ENCODE data around the gene NUP93.
"Not testable (repeated sequence)": the region's sequence is repeated elsewhere in the genome, so short reads cannot be mapped to it uniquely, and the experiment has no call there.

NUP93 gene

DNA sequence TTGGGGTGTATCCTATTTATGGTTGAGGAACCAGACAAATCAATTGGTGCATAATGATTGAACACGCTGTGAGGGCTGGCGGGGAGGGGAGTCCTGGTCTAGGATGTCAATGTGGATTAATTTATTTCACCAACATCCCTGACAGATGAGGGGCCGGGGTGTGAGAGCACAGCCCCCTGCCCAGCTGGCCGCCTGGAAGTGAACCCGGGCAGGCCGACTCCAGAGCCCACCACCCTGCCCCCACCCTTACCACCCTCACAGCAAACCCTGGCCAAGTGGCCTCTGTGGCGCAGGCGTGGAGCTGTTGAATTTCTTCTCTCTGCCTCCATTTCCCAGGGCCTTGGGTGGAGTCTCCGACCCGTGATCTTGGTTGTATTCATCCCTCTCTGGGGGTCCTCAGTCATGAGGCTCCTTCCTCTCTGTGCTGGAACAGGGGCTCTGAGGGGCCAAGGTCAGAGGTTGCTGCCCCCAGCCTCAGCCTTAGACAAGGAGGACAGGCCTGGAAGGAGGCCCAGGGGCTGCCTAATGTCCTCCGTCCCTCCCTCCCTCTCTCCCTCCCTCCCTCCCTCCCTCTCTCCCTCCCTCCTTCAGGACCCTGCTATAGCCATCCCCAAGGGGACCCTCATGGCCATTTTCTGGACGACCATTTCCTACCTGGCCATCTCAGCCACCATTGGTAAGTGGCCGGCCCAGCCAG, 147.7 kb downstream of the NUP93 start:
- DNase-seq: no peak

DNA sequence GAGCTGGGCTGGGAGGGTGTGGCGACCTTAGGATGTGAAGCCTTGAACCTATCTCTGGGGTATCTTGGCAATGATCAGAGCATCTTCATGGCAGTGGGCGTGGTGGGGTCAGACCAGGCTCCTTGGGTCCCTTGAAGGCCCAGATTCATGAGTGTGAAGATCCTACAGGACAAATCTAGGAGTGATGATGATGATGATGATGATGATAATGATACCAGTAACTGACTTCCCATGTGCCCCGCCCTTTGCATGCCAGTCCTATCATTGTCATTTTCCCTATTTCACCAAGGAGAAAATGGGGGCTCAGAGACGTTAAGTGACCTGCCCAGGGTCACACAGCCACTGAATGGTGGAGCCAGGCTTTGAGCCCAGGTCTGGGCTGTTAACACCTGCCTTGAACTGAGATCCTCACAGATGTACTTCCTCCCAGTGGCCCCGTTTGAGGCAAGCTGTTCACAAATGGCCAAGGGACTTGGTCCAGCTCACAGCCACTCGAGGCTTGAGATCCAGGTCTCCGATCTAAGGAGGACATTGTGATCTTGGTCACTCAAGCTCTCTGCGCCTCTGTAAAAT, 148.4 kb downstream of the NUP93 start:
- DNase-seq: no peak

DNA sequence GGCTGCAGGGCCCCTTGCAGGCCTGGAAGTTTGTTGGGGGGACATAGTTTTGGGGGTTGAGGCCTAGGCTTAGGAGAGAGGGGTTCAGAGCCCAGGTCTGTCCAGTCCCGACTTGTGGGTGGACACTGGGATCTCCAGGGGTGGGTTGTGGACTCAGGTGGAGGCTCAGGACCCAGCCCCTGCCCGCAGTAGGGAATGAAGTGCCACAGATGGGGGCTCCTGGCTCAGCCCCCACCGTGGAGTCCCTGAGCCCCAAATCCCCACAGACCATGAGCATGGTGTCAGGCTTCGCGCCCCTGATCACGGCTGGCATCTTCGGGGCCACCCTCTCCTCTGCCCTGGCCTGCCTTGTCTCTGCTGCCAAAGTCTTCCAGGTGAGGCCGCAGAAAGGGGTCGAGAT, 149.3 kb downstream of the NUP93 start:
- no peak for DNase-seq

DNA sequence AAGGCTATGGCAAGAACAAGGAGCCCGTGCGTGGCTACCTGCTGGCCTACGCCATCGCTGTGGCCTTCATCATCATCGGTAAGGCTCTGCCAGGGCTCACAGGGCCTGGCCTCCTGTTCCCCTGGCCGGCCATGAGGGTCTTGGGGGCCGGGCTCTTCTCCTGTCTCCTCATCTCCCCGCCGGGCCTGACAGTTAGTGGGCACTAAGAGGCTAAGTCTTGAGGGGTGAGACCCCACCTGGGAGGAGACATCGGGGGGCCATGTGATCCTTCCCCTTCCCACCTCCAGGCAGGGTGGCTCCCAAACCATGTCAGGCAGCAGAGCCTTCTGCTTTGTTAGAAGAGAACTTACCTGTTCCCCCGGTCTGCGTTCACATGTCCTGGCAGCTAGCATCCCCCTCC, 150.2 kb downstream of the NUP93 start:
- no peak for DNase-seq

DNA sequence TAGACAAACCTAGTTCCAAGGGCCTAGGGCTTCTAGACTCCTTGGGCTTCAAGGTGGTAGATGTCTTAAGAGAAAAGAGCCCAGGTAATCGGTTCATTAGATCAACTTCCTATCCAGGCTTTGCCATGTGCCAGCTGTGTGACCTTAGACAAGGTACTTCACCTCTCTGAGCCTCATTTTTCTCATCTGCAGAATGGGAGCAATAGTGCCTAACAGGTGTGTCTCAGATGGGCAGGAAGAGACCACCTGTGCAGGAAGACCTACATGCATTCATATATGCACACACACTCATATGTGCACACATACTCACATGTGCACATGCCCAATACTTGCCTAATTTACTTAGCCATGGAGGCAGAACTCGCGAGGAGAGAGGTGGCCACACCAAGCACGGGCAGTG, 150.8 kb downstream of the NUP93 start:
- no peak for DNase-seq

DNA sequence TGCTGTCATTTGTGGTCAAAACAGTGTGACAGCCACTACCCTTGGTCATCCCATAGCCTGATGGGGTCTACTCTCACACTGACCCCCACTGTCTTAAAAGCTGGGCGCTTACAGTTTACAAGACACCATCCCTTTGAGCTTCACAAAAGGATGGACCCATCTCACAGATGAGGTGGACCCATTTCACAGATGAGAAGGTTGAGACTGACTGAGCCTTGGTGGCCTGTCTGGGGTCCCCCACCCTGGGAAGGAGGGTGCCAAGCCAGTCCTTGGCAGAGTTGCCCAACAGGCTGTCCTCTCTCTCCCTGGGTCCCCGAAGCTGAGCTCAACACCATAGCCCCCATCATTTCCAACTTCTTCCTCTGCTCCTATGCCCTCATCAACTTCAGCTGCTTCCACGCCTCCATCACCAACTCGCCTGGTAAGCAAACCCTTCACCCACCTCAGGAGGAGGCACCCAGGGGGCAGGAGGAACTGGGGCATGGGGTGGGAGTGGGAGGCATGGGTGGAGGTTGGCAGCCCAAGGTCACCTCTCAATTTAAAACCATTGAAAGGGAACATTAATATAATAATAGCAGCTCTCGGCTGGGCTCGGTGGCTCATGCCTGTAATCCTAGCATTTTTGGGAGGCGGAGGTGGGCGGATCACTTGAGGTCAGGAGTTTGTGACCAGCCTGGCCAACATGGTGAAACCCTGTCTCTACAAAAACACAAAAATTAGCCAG, 152.3 kb downstream of the NUP93 start:
- no peak for DNase-seq

DNA sequence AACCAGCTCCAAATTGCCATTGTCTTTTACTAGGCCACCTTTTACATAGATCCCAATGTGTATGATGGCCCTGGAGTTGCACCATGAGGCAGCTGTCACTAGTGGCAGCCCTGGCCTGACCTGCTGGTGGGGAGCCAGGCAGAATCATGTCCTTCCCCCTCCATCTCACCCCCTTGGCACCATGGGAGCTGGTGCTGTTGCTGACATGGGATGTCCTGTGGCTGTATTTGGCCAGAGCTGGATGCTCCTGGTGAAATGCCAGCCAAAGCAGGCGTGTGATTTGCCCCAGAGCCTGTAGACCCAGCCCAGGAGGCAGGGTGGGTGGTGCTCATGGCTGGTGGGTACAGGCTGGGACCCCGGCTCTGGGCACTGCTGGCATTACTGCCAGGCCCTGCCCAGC, 153.7 kb downstream of the NUP93 start:
- no peak for DNase-seq

DNA sequence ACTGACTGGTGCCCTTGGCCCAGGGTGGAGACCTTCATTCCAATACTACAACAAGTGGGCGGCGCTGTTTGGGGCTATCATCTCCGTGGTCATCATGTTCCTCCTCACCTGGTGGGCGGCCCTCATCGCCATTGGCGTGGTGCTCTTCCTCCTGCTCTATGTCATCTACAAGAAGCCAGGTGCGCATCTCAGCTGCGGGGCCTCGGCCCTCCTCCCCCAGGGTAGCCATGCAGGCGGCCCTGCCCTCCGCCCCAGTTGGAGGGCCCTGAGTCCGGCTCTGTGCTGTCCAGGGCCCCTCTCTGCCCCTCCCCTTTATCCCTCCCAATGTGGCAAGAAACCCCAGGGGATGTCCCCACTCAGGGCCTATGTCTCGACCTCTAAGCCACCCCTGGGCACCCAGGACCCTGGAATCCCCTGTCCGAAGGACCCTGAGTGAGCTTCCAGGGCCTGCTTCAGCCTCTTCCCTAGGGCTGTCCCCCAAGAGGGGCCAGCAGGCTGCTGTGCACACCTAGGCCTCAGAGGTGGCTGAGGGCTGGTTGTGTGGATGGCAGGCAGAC, 154.2 kb downstream of the NUP93 start:
- no peak for DNase-seq

DNA sequence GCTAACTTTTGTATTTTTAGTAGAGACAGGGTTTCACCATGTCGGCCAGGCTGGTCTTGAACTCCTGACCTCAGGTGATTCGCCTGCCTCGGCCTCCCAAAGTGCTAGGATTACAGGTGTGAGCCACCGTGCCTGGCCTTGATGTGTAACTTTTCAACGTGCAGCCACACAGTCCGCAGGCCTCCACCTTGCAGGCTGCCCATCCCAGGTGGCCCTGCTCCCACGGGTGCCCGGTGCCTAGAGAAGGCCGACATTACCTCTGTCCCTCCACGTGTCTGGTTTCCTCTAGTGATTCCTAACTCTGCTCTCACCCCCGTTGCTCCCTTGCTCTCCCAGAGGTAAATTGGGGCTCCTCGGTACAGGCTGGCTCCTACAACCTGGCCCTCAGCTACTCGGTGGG, 155.0 kb downstream of the NUP93 start:
- not testable (repeated sequence) for DNase-seq

DNA sequence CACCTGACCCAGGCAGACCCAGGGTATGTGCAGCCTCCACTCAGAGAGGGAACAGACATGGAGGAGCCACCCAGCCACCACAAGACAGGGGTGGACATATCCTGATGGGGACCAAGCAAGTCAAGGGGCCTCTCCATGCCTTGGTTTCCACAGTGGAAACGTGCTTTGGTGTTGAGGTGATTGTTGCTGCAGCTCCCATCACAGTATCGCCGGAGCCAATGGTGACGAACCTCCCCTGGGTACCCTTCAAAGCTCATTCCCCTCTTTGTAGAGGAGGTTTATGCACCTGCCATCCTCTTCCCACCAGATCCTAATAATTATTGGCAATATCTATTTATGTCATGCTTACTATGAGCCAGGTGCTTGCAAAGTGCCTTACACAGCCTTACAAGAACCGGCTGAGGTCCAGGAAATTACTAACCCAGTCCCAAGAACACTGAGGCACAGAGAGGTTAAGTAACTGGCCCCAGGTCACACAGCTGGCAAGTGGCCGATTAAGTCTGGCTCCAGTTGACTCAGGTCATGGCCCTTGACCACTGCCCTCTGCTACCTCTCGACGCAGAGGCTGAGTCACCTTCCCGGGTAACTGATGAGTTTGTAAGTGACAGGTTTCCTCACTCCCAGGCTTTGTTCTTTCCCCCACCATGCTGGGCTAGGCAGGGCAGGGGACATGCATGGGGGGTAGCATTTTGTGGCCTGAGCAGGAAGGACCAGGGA, 155.7 kb downstream of the NUP93 start:
- DNase-seq: no peak

DNA sequence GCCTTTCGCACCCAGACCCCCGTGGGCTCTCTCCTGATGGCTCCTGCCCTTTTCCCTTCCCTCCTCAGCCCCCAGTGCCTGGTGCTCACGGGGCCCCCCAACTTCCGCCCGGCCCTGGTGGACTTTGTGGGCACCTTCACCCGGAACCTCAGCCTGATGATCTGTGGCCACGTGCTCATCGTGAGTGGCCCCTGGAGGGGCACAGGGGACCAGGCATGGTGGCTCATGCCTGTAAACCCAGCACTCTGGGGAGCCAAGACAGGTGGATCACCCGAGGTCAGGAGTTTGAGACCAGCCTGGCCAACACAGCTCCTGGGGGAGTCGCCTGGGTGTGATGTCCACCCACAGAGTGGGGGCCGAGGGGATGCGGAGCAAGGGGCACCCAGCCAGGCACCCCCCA, 156.4 kb downstream of the NUP93 start:
- DNase-seq: no peak

DNA sequence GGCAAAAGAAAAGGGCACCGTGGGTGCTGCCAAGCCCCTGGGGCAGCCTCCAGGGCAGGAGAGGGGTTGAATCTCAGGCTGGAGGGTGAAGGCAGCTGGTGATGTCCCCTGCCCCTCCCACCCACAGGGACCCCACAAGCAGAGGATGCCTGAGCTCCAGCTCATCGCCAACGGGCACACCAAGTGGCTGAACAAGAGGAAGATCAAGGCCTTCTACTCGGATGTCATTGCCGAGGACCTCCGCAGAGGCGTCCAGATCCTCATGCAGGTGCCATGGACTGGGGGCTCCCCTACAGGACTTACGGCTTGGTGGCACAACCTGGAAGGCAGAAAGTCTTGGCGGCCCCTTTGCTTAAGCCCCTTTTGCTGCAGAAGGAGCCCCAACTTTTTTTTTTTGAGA, 156.9 kb downstream of the NUP93 start:
- no peak for DNase-seq

DNA sequence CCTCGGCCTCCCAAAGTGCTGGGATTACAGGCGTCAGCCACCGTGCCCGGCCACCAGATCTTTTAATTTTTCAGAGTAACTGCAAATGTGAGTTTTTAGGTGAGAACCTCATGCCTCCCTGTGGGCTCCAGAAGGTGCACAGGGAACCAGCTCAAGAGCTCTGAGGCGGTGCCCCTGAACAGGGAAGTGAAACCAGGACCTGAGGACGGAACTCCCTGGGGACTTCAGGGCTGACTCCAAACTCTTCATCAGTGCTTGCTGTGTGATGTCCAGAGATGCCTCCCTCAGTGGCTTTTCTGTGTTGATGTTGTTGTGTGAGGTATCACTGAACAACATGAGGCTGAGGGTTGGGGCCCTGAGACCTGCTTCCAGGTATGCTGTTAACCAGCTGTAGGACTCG, 158.9 kb downstream of the NUP93 start:
- DNase-seq: no peak

DNA sequence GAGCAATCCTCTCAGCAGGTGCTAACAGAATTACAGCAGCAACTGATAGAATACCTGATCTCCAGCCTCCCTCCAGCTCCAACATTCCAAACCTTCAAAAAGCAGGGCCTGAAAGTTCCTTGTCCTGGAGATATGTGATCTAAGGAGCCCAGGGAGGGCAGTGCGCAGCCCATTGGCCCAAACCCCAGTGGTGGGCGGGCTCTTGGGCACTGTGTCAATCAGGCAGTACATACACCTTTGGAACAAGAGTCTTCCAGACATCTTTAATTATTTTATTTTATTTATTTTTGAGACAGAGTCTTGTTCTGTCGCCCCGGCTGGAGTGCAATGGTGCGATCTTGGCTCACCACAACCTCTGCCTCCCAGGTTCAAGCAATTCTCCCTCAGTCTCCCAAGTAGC, 159.3 kb downstream of the NUP93 start:
- DNase-seq: no peak

DNA sequence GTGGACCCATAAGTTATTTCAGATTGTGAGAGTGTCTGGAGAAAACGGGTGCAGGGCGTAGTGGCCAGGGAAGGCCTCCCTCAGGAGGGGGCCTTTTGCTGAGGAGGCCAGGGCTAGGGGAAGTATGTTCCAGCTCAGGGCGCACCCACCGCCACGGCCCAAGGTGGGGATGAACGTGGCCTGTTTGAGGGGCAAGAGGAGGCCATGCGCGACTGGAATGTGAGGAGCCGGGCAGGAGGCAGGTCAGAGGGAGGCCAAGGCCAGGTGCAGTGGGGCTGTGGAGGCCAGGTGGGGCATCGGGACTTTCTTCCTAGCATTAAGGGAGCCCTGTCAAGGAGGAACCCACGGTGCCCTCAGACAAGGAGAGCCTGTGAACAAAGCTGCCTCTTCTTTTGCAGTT, 161.8 kb downstream of the NUP93 start:
- DNase-seq: no peak

DNA sequence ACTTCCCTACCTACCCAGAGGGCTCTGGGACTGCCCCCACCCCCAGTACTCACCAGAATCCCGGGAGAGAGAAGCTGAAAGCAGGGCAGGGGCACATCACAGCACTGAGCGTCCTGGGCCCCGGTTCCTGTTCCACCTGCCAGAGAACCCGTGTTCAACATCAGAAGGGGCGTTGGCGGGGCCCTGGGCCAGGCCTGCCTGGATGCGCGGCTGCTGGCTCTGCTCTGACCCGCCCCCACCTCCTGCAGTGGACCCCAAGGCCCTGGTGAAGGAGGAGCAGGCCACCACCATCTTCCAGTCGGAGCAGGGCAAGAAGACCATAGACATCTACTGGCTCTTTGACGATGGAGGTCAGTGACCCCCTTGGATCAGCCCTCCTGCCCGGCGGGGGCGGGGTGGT, 162.8 kb downstream of the NUP93 start:
- no peak for DNase-seq

DNA sequence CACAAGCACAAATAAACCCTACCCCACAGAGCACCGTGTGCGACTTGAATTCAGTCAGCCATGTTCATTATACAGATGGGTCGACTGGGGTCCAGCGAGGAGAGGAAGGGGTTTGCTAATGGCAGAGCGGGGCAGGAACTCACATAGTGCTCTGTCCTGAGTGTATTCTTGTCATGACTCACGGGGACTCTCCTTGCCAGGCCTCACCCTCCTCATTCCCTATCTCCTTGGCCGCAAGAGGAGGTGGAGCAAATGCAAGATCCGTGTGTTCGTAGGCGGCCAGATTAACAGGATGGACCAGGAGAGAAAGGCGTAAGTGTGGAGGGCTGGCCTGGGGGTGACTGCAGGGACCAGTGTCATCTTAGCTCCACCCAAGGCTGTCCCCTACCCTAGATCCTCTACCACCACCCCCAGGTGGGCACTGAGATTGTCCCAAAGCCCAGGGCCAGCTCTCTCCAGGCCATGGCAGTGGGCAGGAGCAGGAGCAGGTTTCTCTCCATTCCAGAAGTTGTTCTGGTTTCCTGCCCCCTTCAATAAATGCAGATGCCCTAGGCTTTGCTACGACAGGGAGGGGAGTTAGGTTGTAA, 164.5 kb downstream of the NUP93 start:
- no peak for DNase-seq

DNA sequence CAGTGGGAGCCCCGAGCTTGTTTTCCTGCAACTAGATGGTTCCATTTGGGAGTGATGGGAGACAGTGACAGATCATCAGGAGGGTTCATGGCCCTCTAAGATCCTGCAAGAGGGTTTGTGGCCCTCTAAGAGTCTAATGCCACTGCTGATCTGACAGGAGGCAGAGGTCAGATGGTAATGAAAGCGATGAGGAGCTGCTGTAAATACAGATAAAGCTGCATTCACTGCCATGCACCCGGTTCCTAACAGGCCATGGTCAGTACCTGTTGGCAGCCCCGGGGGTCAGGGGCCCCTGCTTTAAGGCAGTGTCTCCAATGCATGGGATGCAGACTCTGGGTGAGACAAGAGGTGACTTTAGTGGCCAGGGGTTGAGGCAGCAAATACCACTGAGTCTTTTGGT, 165.9 kb downstream of the NUP93 start:
- no peak for DNase-seq

DNA sequence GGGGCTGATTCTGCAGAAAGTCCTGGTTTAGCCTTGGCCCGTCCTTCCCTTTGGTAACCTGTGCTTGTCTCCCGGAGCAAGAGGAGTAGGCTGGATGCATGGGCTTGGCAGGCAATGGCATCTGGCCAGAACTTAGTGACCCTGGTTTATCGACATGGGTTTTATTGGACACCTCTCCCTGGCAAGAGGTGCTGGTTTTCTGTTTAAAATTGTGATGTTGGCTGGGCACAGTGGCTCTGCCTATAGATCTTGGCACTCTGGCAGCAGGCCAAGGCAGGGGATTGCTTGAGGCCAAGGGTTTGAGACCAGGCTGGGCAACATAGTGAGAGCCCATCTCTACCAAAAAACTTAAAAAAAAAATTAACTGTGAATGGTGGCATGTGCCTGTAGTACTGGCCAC, 166.3 kb downstream of the NUP93 start:
- no peak for DNase-seq

DNA sequence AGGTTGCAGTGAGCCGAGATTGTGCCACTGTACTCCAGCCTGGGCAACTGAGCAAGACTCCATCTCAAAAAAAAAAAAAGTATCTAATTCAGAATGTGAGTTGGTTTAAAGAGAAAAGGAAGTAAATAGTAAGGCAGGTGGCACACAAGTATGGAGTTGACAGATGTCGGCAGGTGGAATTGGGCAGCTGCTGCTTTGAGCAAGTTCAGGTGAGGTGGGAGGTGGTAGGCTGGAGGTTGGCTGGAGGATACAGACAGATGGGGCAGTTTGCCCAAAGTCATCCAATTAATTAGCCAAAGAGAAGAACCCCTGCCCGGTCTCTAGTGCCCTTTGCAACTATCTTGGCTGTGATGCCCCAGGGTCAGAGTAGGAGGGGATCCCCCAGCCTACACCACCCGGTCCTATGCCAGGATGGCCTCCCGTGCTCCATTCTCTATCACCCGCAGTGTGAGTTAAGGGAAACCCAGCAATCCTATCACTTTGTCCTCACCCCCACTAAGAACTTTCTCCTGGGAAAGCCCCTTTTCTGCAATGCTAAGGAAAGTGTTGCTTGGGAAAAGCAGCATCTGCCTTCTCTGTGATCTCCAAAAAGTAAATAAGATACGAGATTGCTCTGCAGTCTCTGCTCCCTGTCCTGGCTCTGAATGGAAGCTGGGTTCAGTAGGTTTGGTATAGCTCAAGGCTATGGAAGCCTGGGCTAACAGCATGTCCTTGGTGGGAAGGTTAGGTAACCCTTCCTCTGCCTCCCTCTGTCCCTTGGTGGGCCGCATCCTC, 167.3 kb downstream of the NUP93 start:
- DNase-seq: no peak

DNA sequence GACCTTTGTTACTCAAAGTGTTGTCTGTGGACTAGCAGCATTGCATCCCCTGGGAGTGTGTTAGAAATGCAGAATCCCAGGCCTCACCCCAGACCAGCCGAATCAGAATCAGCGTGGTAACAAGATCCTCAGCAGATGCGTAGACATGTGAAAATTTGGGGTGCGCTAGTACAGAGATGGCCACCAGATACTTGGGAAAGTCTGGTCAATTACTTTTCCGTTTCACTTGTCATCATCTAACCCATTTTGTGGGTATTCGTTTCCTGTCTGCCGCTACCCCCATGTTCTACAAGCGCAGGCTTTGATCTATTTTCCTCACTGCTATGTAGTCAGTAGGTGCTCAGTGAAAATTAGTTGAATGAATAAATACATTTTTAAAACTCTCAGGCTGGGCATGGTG, 168.9 kb downstream of the NUP93 start:
- no peak for DNase-seq

Measured in GF-D8 (cell line).